ENCODE data around the gene NLRP14.

GRCh38 chr11:7080900-7081299, 60.6 kb downstream of the NLRP14 start:
- TF ChIP-seq CTCF (IDR thresholded peaks at IDR 0.05): no peak
- TF ChIP-seq POLR2A (IDR thresholded peaks at IDR 0.05): no peak
